ENCODE results near the gene ANK2.

GRCh38 chr4:113384600-113384999 is 335.1 kb downstream of the ANK2 start:
- TF ChIP-seq POLR2A (IDR thresholded peaks at IDR 0.05) = no peak
- TF ChIP-seq, protein P1, sequence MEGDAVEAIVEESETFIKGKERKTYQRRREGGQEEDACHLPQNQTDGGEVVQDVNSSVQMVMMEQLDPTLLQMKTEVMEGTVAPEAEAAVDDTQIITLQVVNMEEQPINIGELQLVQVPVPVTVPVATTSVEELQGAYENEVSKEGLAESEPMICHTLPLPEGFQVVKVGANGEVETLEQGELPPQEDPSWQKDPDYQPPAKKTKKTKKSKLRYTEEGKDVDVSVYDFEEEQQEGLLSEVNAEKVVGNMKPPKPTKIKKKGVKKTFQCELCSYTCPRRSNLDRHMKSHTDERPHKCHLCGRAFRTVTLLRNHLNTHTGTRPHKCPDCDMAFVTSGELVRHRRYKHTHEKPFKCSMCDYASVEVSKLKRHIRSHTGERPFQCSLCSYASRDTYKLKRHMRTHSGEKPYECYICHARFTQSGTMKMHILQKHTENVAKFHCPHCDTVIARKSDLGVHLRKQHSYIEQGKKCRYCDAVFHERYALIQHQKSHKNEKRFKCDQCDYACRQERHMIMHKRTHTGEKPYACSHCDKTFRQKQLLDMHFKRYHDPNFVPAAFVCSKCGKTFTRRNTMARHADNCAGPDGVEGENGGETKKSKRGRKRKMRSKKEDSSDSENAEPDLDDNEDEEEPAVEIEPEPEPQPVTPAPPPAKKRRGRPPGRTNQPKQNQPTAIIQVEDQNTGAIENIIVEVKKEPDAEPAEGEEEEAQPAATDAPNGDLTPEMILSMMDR (IDR thresholded peaks at IDR 0.05) = no peak
